A673 (cell line): Measurements from ENCODE around the gene B4GALNT1. TPM values are rescaled to one million over a fixed set of nuclear protein-coding genes. Genes with fewer than 3 reads are reported as not detected.
"Not testable (repeated sequence)": the region's sequence is repeated elsewhere in the genome, so short reads cannot be mapped to it uniquely, and the experiment has no call there.

Source experiments
- Bru-seq: library from RNA; stranded (reverse); fragments of 400-500 nt; gene quantifications from one replicate; lab custom pipeline; 2021; lab: Mats Ljungman, UMichigan
- BruChase-seq, 2 experiments: library from RNA; stranded (reverse); fragments of 400-500 nt; gene quantifications; one replicate each; lab custom pipeline; 2021; lab: Mats Ljungman, UMichigan
- BruUV-seq: library from RNA; stranded (reverse); fragments of 400-500 nt; replicated peaks from 2 replicates; lab custom pipeline; 2021; lab: Mats Ljungman, UMichigan
- CTCF ChIA-PET: fragments of 300-600 bp; sonication (Branson Sonifier 250); formaldehyde crosslinking; loops from one replicate; lab custom pipeline; 2022; ENCODE audit warnings: antibody characterized with exemption; lab: Charles Lee
- POLR2A ChIA-PET: fragments of 300-600 bp; sonication (Branson Sonifier 250); formaldehyde crosslinking; loops from one replicate; lab custom pipeline; 2022; ENCODE audit warnings: antibody characterized with exemption; ENCODE audit not compliant: low non-redundant PET; lab: Charles Lee
- DNase-seq: peaks from one replicate; pipeline ENCODE4 v3.0.0-alpha.2; 2015; ENCODE audit warnings: low spot score
- H3K27ac ChIP-seq: fragments of 200-600 bp; sonication (generic); 2 replicates; pipeline ENCODE4 v1.5.1; 2016; ENCODE audit warnings: mixed run types, low read depth, mild to moderate bottlenecking, mixed read lengths, antibody characterized with exemption, low read length; ENCODE audit not compliant: poor library complexity, severe bottlenecking
- H3K27me3 ChIP-seq: fragments of 200-600 bp; sonication (generic); replicated peaks from 2 replicates; pipeline ENCODE4 v1.6.1; 2017; ENCODE audit warnings: mixed run types, low read depth, mild to moderate bottlenecking, mixed read lengths, antibody characterized with exemption, low read length; ENCODE audit not compliant: insufficient read depth, poor library complexity
- H3K36me3 ChIP-seq: fragments of 200-600 bp; sonication (generic); 2 replicates; pipeline ENCODE4 v1.6.1; 2016; ENCODE audit warnings: mixed run types, mild to moderate bottlenecking, mixed read lengths, antibody characterized with exemption, low read length; ENCODE audit not compliant: insufficient read depth, poor library complexity, severe bottlenecking
- H3K4me1 ChIP-seq: fragments of 200-600 bp; sonication (generic); 2 replicates; pipeline ENCODE4 v1.6.1; 2017; ENCODE audit warnings: mixed run types, mild to moderate bottlenecking, mixed read lengths, antibody characterized with exemption, low read length; ENCODE audit not compliant: insufficient read depth, poor library complexity, severe bottlenecking
- H3K4me3 ChIP-seq: fragments of 200-600 bp; sonication (generic); 2 replicates; pipeline ENCODE4 v1.5.1; 2016; ENCODE audit warnings: low read depth, mixed run types, mild to moderate bottlenecking, mixed read lengths, low read length; ENCODE audit not compliant: poor library complexity, severe bottlenecking
- H3K9me3 ChIP-seq: fragments of 200-600 bp; sonication (generic); 2 replicates; pipeline ENCODE4 v1.6.1; 2016; ENCODE audit warnings: mixed run types, low read depth, mild to moderate bottlenecking, mixed read lengths, antibody characterized with exemption, low read length; ENCODE audit not compliant: poor library complexity, severe bottlenecking
- CTCF ChIP-seq: fragments of 300-800, 200-600 bp; sonication (generic); conservative IDR thresholded peaks from 2 replicates; pipeline ENCODE4 v1.5.1; 2017; ENCODE audit warnings: low read depth, mild to moderate bottlenecking, antibody characterized with exemption, low read length, moderate library complexity, mixed read lengths
- EZH2 ChIP-seq: fragments of 200-600 bp; sonication (generic); IDR thresholded peaks from 2 replicates; pipeline ENCODE4 v1.6.1; 2017; ENCODE audit warnings: borderline replicate concordance, low read depth, mild to moderate bottlenecking, mixed read lengths, antibody characterized with exemption, low read length; ENCODE audit not compliant: poor library complexity, severe bottlenecking
- intact Hi-C: fragments of 100-400 bp; cut with micrococcal nuclease; formaldehyde crosslinking; loops from one replicate; pipeline ENCODE4 v1.10.0; 2022; ENCODE audit not compliant: unreplicated experiment
- long read RNA-seq: library from polyadenylated mRNA; stranded (forward); transcript quantifications from one replicate; pipeline ENCODE4 v2.0.0, GENCODE V29; 2022
- total RNA-seq: library from RNA; stranded (reverse); gene quantifications from 2 replicates; pipeline ENCODE4 v1.2.3, GENCODE V29; 2021

The B4GALNT1 gene
- total RNA-seq (34.5 and 39.0 TPM in 2 replicates), Bru-seq, nascent RNA (percentile 59 among the genes with signal in this experiment), BruChase-seq, experiment 1, labeled RNA remaining after a 2-hour chase (percentile 72 among the genes with signal in this experiment), BruChase-seq, experiment 2, labeled RNA remaining after a 6-hour chase (percentile 82 among the genes with signal in this experiment)
- long read RNA-seq, transcript B4GALNT1-201 (11 exons, 3,036 nt) = major isoform, 7 of 62 reads
- long read RNA-seq, transcript B4GALNT1-208 (6 exons, 1,967 nt) = minor isoform, 6 of 62 reads
- long read RNA-seq, partial matches to known transcripts = 8 of 62 reads
- long read RNA-seq, other reads (novel, unspliced or antisense) = 41 of 62 reads

- no TSS peak for BruUV-seq
- Histone ChIP-seq H3K36me3 (peaks cover 15% of the 10 kb centered on the region), H3K27ac (peak within 1 kb of the TSS; percentile 61), H3K27me3 (no peaks in the 10 kb centered on the region), H3K4me1 (peaks cover 15% of the 10 kb centered on the region), H3K4me3 (peak within 1 kb of the TSS; percentile 79), H3K9me3 (no peaks in the 10 kb centered on the region)
- peak; percentile 92 for DNase-seq
- ChIA-PET CTCF (interaction anchor here (0.6 to 1.2 kb wide), 5 partner anchors 8 to 174 kb away, joined by 3 to 11 read pairs (median 6); partner anchors contain the start of gene GLI1), POLR2A (interaction anchor here (0.5 kb wide), 2 partner anchors 139 to 182 kb away, joined by 4 to 8 read pairs; partner anchors contain the start of gene METTL1)
- TF ChIP-seq EZH2 (no peak), CTCF (peak; percentile 85)
- intact Hi-C loops = no loop called here
Observed at GRCh38 chr12:57632958-57633840, at the start of gene B4GALNT1. Gene B4GALNT1, minus strand, starts transcription at chr12:57633201. Its CDS starts 1,069 bp downstream, at chr12:57632132.

GRCh38 chr12:57679697-57680096 lies 46.7 kb upstream of the B4GALNT1 start:
- no peak for DNase-seq
- Histone ChIP-seq H3K4me1 (no peaks in the 10 kb centered on the region), H3K4me3 (no peak overlapping the region), H3K27ac (no peak overlapping the region), H3K27me3 (peaks cover 1% of the 10 kb centered on the region), H3K9me3 (no peaks in the 10 kb centered on the region), H3K36me3 (no peaks in the 10 kb centered on the region)
- TF ChIP-seq CTCF (no peak), EZH2 (no peak)
- intact Hi-C loops = no loop called here
- ChIA-PET CTCF (no interaction called here), POLR2A (no interaction called here)
- BruUV-seq = no TSS peak

- H3K36me3 ChIP-seq, H3K4me3 ChIP-seq, H3K27me3 ChIP-seq, intact Hi-C loops, H3K9me3 ChIP-seq, H3K27ac ChIP-seq, DNase-seq, H3K4me1 ChIP-seq, BruUV-seq, CTCF ChIA-PET, POLR2A ChIA-PET: not testable (repeated sequence)
Observed at GRCh38 chr12:57677947-57678346, 44.9 kb upstream of the B4GALNT1 start.
